Liver (tissue), 9 donors: ENCODE data around the gene PYROXD2. TPM values are rescaled to one million over a fixed set of nuclear protein-coding genes. Genes with fewer than 3 reads are reported as not detected.

Experiments used
- DNase-seq: peaks from one replicate; pipeline ENCODE4 v3.0.0-alpha.2; 2017; ENCODE audit warnings: low spot score
- H3K27ac ChIP-seq, 2 donors: one replicate each; pipeline ENCODE4 v1.7.0; 2013; ENCODE audit warnings: inconsistent platforms in 2 of 2, low read length in 2 of 2, control low read depth in 1 of 2, low read depth in 1 of 2, mild to moderate bottlenecking in 1 of 2
- H3K27me3 ChIP-seq, 4 donors: one replicate each; pipeline versions ENCODE4 v1.6.1 to v1.7.0; 2013; ENCODE audit warnings: low read length in 3 of 4, inconsistent platforms in 1 of 4, mild to moderate bottlenecking in 1 of 4, moderate library complexity in 1 of 4; ENCODE audit not compliant: control insufficient read depth in 4 of 4, insufficient read depth in 4 of 4
- H3K36me3 ChIP-seq, 4 donors: one replicate each; pipeline versions ENCODE4 v1.6.1 to v1.7.0; 2013; ENCODE audit warnings: low read length in 3 of 4, mild to moderate bottlenecking in 3 of 4, low read depth in 1 of 4, moderate library complexity in 1 of 4; ENCODE audit not compliant: control insufficient read depth in 4 of 4, insufficient read depth in 3 of 4
- H3K4me1 ChIP-seq, 4 donors: one replicate each; pipeline versions ENCODE4 v1.6.1 to v1.7.0; 2013; ENCODE audit warnings: low read length in 3 of 4, mild to moderate bottlenecking in 3 of 4, moderate library complexity in 1 of 4; ENCODE audit not compliant: control insufficient read depth in 4 of 4, insufficient read depth in 4 of 4
- H3K4me3 ChIP-seq, 3 donors: one replicate each; pipeline versions ENCODE4 v1.6.1 to v1.7.0; 2013; ENCODE audit warnings: low read length in 3 of 3, control low read depth in 1 of 3, low read depth in 1 of 3, mild to moderate bottlenecking in 1 of 3
- H3K9ac ChIP-seq, 2 donors: one replicate each; pipeline ENCODE4 v1.7.0; 2013; ENCODE audit warnings: low read length in 2 of 2, mild to moderate bottlenecking in 2 of 2, moderate library complexity in 2 of 2, control low read depth in 1 of 2, low read depth in 1 of 2
- H3K9me3 ChIP-seq, 4 donors: one replicate each; pipeline versions ENCODE4 v1.6.1 to v1.7.0; 2013; ENCODE audit warnings: low read length in 3 of 4; ENCODE audit not compliant: control insufficient read depth in 4 of 4
- FOXA1 ChIP-seq: IDR thresholded peaks from 2 replicates; pipeline ENCODE4 v1.6.1; 2016; ENCODE audit warnings: antibody characterized with exemption
- GABPA ChIP-seq, 2 donors: IDR thresholded peaks in 1 of 2; conservative IDR thresholded peaks in 1 of 2; 2 replicates each; pipeline ENCODE4 v1.6.1; 2016; ENCODE audit warnings: antibody characterized with exemption in 2 of 2, mild to moderate bottlenecking in 1 of 2, moderate library complexity in 1 of 2
- HNF4A ChIP-seq, 2 donors: conservative IDR thresholded peaks; 2 replicates each; pipeline ENCODE4 v1.6.1; 2016; ENCODE audit warnings: antibody characterized with exemption in 2 of 2, mild to moderate bottlenecking in 2 of 2
- HNF4G ChIP-seq: IDR thresholded peaks from 2 replicates; pipeline ENCODE4 v1.6.1; 2016; ENCODE audit warnings: antibody characterized with exemption
- JUND ChIP-seq, 2 donors: IDR thresholded peaks; 2 replicates each; pipeline ENCODE4 v1.6.1; 2016; ENCODE audit warnings: antibody characterized with exemption in 2 of 2
- NR2F2 ChIP-seq: IDR thresholded peaks from 2 replicates; pipeline ENCODE4 v1.6.1; 2016; ENCODE audit warnings: antibody characterized with exemption
- RXRA ChIP-seq, 2 donors: IDR thresholded peaks; 2 replicates each; pipeline ENCODE4 v1.6.1; 2017 to 2018; ENCODE audit warnings: antibody characterized with exemption in 2 of 2, mild to moderate bottlenecking in 1 of 2
- SP1 ChIP-seq: IDR thresholded peaks from 2 replicates; pipeline ENCODE4 v1.6.1; 2018; ENCODE audit warnings: antibody characterized with exemption, mild to moderate bottlenecking
- YY1 ChIP-seq: IDR thresholded peaks from 2 replicates; pipeline ENCODE4 v1.6.1; 2016; ENCODE audit warnings: antibody characterized with exemption, mild to moderate bottlenecking
- WGBS: extraction: QIAGEN DNeasy Blood & Tissue Kit; methylation state at CpG from one replicate; pipeline ENCODE4 v1.1.7; 2013; 5-methylcytosine and 5-hydroxymethylcytosine counted together
- polyA plus RNA-seq, 2 donors: library from polyadenylated mRNA; stranded (reverse) in 1 of 2; unstranded in 1 of 2; fragments of 200-250 nt in 1 of 2; fragments of >200 nt in 1 of 2; fragmentation: Nextera tagmentation in 1 of 2; extraction: Ambion mirVana in 1 of 2; gene quantifications; one replicate each; pipeline versions ENCODE4 v1.2.1 to v1.2.3, GENCODE V29; 2013 to 2015
- total RNA-seq, 2 donors: library from RNA; depleted of rRNA; stranded (reverse); fragments of >200 nt; gene quantifications; one replicate each; pipeline ENCODE4 v1.2.3, GENCODE V29; 2014
- TF ChIP-seq, protein P1 (sequence below): IDR thresholded peaks from 2 replicates; pipeline ENCODE4 v1.6.1; 2016; ENCODE audit warnings: antibody characterized with exemption
- TF ChIP-seq, protein P2 (sequence below): fragments of 150-350 bp; IDR thresholded peaks from 2 replicates; pipeline ENCODE4 v1.5.1; 2017; ENCODE audit warnings: improper control_type of control experiment, low read depth, low read length; ENCODE audit not compliant: missing input control
- TF ChIP-seq, protein P3 (sequence below): IDR thresholded peaks from 2 replicates; pipeline ENCODE4 v1.6.1; 2016; ENCODE audit warnings: antibody characterized with exemption, mild to moderate bottlenecking
- donor health status: healthy.
- donor health status: healthy.
- donor health status: healthy.
- donor health status: healthy.
- donor health status: healthy.

The PYROXD2 gene
- total and polyA plus RNA-seq, 4 donors, result 2.3 to 9.0 (median 4.5) TPM

DNA sequence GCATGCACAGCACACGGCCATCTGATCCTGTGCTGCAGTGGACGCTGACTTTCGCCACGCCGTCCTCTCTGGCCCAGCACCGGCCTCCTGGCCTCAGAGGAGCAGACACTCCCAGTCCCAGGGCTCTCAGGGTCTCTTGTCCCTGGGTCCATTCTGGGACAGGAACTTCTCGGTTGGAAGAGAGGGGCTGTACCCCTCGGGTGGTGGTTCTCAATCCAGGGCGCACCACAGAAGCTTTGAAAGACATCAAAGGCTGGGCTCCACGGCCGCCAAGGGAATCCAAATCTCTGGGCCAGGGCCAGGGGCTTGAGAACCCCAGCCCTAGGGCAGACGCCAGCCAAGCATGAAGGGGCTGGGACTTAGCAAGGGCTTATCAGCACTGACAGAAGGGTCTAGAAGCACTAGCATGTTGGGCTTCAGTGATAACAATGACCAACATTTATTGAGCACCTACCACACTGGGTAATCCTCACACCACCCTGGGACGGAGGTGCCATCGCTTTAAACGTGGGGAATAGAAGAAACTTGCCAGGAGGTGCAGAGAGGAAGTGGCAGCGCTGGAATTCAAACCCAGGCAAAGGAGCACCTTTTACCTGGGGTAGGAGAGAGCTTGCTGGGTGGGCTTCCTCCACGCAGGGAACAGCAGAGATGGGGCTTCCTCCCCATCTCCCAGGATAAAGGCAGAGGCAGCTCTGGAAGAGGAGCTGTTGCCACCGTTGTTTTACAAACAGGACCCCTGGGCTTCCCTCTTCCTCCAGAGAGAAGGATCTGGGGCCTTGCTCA lies 1.8 kb upstream of the PYROXD2 start:
- Histone ChIP-seq H3K27ac (no peak overlapping the region), H3K9me3 (no peaks in the 10 kb centered on the region), H3K4me1 (peaks cover 6 to 50% (median 30%) of the 10 kb centered on the region in 4 donors), H3K4me3 (no peak overlapping the region), H3K9ac (no peak overlapping the region), H3K27me3 (no peaks in the 10 kb centered on the region), H3K36me3 (peaks cover 0 to 19% (median 6%) of the 10 kb centered on the region in 4 donors)
- TF ChIP-seq RXRA (IDR thresholded peaks at IDR 0.05) (no peak), JUND (IDR thresholded peaks at IDR 0.05) (no peak), HNF4A (conservative IDR thresholded peaks at IDR 0.05) (no peak), NR2F2 (no peak), HNF4G (no peak), FOXA1 (no peak)
- TF ChIP-seq, protein P1, sequence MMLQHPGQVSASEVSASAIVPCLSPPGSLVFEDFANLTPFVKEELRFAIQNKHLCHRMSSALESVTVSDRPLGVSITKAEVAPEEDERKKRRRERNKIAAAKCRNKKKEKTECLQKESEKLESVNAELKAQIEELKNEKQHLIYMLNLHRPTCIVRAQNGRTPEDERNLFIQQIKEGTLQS, result no peak
- 95% methylated on average over 18 of the region's 18 CpGs for WGBS
- no peak for DNase-seq

DNA sequence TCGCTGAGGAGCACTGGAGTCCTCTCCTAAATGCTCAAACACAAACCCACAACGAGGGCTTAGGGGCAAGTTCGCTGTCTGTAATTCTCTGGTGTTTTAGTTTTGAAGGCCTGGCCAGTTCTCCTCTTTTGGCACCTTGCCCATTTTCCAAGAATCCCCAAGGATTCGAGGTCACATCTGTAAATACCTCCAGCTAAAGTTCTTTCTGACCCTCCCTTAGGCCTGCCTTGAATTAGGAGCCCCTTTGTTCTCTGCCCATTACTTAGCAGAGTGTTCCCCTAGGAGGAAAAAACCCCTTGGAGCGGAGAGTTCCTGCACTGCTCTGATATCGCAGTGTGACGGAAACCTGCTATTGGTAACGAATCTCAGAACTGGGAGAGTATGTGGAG lies 743 bp upstream of the PYROXD2 start:
- Histone ChIP-seq H3K9ac (no peak overlapping the region), H3K36me3 (peaks cover 0 to 19% (median 6%) of the 10 kb centered on the region in 4 donors), H3K4me3 (no peak overlapping the region), H3K4me1 (peaks cover 6 to 44% (median 27%) of the 10 kb centered on the region in 4 donors), H3K27ac (peak overlapping the region in 1 of 2 donors; percentile 76), H3K9me3 (no peaks in the 10 kb centered on the region), H3K27me3 (no peaks in the 10 kb centered on the region)
- no peak for DNase-seq
- 74% methylated on average over 8 of the region's 8 CpGs for WGBS
- TF ChIP-seq SP1 (no peak), YY1 (no peak)

DNA sequence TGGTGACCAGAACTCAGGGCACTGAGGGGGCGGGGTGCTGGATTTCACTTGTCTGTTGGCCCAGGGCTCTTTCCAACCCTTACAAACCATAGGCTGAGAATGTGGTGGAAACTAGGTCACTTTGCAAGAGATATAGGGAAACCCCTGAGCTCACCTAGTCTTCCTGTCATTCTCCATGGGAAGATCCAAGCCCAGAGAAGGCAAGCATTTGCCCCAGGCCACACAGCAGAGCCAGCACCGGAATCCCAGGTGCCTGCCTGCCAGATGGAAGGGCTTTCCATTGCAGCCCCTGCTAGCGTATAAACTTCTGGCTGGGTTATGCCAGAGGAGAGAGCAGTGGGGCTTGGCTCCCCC lies 427 bp downstream of the PYROXD2 start:
- peak overlapping the region; percentile 26 to 76 for H3K27ac ChIP-seq
- H3K9me3 ChIP-seq, result no peaks in the 10 kb centered on the region
- H3K27me3 ChIP-seq, result no peaks in the 10 kb centered on the region
- H3K4me1 ChIP-seq, result peaks cover 6 to 34% (median 21%) of the 10 kb centered on the region in 4 donors
- peaks cover 0 to 18% (median 6%) of the 10 kb centered on the region in 4 donors for H3K36me3 ChIP-seq
- peak overlapping the region; percentile 38 to 80 (median 66) for H3K4me3 ChIP-seq
- DNase-seq, result no peak
- 60% methylated on average over 3 of the region's 3 CpGs for WGBS
- peak overlapping the region in 1 of 2 donors; percentile 15 for H3K9ac ChIP-seq
- no peak for TF ChIP-seq RXRA (IDR thresholded peaks at IDR 0.05)
- TF ChIP-seq GABPA (IDR thresholded peaks at IDR 0.05 in 1 of 2, conservative IDR thresholded peaks at IDR 0.05 in 1 of 2), result no peak
- TF ChIP-seq, protein P2, sequence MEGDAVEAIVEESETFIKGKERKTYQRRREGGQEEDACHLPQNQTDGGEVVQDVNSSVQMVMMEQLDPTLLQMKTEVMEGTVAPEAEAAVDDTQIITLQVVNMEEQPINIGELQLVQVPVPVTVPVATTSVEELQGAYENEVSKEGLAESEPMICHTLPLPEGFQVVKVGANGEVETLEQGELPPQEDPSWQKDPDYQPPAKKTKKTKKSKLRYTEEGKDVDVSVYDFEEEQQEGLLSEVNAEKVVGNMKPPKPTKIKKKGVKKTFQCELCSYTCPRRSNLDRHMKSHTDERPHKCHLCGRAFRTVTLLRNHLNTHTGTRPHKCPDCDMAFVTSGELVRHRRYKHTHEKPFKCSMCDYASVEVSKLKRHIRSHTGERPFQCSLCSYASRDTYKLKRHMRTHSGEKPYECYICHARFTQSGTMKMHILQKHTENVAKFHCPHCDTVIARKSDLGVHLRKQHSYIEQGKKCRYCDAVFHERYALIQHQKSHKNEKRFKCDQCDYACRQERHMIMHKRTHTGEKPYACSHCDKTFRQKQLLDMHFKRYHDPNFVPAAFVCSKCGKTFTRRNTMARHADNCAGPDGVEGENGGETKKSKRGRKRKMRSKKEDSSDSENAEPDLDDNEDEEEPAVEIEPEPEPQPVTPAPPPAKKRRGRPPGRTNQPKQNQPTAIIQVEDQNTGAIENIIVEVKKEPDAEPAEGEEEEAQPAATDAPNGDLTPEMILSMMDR, result no peak

DNA sequence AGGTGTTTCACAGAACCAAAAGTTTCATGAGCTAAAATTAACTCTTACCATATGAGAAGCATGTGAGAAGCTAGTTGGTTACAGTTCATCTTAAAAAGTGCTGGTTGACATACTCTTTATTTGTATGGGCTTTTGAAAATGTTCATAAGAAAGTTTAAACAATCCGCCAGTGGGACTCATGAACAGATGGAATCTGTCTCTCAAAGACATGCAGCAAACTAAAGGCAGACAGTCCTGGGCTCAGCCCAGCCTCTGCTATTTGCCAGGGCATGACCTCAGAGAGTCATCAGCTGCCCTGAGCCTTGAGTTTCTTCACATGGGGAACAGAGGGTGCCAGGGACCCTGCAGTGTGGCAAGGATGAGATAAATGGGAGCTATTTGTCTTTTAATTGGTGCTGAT lies 3.2 kb downstream of the PYROXD2 start:
- H3K9me3 ChIP-seq, result no peaks in the 10 kb centered on the region
- no peak for DNase-seq
- TF ChIP-seq NR2F2 (no peak), HNF4G (no peak)
- TF ChIP-seq, protein P3, sequence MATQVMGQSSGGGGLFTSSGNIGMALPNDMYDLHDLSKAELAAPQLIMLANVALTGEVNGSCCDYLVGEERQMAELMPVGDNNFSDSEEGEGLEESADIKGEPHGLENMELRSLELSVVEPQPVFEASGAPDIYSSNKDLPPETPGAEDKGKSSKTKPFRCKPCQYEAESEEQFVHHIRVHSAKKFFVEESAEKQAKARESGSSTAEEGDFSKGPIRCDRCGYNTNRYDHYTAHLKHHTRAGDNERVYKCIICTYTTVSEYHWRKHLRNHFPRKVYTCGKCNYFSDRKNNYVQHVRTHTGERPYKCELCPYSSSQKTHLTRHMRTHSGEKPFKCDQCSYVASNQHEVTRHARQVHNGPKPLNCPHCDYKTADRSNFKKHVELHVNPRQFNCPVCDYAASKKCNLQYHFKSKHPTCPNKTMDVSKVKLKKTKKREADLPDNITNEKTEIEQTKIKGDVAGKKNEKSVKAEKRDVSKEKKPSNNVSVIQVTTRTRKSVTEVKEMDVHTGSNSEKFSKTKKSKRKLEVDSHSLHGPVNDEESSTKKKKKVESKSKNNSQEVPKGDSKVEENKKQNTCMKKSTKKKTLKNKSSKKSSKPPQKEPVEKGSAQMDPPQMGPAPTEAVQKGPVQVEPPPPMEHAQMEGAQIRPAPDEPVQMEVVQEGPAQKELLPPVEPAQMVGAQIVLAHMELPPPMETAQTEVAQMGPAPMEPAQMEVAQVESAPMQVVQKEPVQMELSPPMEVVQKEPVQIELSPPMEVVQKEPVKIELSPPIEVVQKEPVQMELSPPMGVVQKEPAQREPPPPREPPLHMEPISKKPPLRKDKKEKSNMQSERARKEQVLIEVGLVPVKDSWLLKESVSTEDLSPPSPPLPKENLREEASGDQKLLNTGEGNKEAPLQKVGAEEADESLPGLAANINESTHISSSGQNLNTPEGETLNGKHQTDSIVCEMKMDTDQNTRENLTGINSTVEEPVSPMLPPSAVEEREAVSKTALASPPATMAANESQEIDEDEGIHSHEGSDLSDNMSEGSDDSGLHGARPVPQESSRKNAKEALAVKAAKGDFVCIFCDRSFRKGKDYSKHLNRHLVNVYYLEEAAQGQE, result no peak
- no peaks in the 10 kb centered on the region for H3K27me3 ChIP-seq
- H3K4me3 ChIP-seq, result no peak overlapping the region
- no peak overlapping the region for H3K27ac ChIP-seq
- 85% methylated on average over 1 of the region's 1 CpG for WGBS
- H3K4me1 ChIP-seq, result peaks cover 3 to 18% (median 10%) of the 10 kb centered on the region in 4 donors
- peaks cover 0 to 5% (median under 1%) of the 10 kb centered on the region in 4 donors for H3K36me3 ChIP-seq
- no peak overlapping the region for H3K9ac ChIP-seq
